Activated CD8-positive, alpha-beta memory T cell treated with anti-CD3 and anti-CD28 coated beads, Interleukin-2, amount 50 U/mL, for 48 hours (primary cell): Measurements from ENCODE around the gene WRAP73.

ENCODE experiments used
- DNase-seq: peaks from one replicate; pipeline ENCODE4 v3.0.0-alpha.2; 2020

The WRAP73 gene

GRCh38 chr1:3681898-3682806, 32.2 kb upstream of the WRAP73 start:
- no peak for DNase-seq

DNA sequence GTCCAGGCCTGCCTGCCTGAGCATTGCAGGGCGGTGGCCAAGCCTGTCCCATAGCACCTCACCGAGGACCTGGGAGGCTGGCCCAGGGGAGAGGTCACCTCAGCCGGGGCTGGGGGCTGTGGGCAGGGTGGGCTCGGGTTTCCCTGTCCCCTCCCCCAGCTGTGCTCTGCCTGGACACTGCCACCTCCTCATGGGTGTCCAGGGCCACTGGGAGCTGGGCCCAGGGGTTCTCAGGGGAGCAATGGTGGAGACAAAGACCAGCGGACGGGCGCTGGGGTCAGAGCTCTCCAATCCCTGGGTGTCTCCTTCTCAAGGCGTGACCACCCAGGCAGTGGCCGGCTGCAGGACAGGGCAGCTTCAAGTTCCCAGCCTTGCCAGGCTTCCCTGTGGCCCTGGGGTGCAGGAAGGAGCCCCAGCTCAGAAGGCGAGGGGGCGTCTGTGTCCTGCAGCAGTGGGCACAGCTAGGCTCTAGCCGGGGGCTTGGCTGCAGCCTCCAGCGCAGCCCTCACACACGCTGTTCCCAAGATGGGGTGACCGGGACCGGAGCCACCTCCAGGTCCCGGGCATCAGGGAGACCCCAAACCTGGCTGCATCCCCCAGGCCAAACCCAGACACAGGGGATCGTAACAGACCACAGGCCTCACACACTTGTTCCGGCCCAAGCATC, 31.5 kb upstream of the WRAP73 start:
- DNase-seq = no peak

DNA sequence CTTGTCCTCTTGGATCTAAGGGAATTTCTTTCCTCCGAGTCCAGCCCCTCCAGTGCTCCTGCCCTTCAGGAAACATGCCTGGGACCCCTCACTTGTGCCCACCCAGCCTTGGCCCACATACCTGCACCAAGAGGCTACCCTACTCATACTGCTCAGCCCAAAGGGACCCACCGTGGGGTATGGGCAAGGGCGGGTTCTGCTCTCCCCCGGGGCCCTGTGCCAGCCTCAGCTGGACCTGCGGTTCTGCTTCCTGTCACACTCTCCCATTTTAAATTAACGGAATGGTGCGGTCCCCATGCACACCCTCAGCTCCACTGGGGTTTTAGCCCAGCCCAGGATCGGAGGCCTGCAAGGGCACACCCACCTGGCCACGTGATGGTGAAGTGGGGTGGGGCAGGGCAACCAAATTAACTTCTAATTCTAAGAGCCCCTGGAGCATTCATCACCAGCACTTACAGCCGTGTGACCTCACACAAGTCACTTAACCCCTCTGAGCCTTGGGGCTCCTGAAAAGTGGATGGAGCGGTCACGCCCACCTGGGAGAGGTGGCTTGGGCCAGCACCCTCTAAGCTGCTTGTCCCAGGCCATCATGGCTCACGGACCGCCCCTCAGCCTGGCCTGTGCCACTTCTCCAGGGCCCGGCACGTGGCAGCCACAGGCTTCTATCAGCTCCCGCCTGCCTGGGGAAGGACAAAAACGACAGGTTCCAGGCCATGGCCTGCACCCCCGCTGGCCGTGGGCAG, 30.8 kb upstream of the WRAP73 start:
- no peak for DNase-seq

GRCh38 chr1:3679799-3680453, 30.0 kb upstream of the WRAP73 start:
- DNase-seq = no peak

DNA sequence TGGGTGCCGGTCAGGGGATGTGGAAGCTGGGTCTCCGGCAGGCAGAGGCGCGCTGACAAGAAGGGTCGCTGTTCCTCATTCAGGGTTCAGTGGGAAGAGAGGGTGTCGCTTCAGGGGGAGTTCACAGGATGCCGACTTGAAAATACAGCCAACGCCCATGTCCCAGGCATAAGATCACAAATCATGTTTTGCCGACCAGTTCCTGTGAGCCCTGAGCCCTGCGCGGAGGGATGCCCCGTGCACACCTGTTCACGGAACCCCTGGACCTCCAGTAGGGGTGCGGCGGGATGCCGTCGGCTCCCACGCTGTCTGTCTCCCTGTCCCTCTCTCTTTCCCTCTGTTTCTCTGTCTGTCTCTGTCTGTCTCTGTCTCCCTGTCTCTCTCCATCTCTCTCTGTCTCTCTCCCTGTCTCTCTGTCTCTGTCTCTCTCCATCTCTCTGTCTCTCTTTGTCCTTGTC, 29.2 kb upstream of the WRAP73 start:
- no peak for DNase-seq

DNA sequence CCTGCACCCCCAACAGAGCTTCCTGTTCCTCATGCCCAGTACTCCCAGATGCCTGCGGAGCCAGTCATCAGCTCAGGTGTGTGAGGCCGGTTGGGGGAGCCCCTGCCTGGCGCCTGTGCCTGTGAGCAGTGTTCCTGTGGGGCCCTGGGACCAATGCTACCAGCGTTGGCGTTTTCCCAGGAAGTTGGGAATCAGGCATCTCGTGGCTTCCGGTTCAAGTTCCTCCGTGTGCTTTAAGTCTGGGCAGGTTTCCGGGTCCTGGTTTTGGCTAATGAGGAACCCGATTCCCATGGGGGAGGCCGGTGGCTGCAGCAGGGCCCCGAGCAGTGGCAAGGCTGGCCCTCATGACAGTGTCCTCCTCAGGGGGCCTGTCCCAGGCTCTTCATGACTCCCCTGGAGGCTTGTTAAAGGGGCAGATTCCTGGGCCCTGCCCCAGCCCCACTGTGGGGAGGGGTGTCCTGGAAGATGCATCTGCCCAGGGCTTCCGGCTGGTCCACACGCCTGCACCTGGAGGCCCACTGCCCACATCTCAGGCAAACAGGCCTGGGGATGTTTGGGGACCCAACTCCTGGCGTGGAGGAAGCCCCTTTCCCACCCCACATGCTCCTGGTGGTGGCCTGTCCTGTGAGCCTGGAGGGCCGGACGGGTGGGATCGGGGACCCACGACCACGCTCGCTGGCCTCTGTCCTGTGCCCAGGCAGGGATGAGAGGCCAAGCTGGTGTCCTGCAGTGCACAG, 28.6 kb upstream of the WRAP73 start:
- no peak for DNase-seq

DNA sequence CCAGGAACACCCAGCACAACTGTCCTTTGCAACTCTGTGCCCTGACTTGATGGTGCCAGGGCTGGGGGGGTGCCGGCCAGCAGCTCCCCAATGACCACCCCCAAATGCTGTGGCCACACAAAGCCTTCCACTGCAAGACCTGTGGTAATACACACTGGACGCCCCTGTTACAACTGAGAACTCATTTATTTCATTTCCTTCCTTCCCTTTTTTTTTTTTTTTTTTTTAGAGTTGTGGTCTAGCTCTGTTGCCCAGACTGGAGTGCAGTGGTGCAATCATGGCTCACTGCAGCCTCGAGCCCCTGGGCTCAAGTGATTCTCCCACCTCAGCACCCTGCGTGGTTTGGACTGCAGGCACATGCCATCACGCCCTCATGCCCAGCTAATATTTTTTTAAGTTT, 27.6 kb upstream of the WRAP73 start:
- no peak for DNase-seq

GRCh38 chr1:3676581-3677470, 26.9 kb upstream of the WRAP73 start:
- no peak for DNase-seq

DNA sequence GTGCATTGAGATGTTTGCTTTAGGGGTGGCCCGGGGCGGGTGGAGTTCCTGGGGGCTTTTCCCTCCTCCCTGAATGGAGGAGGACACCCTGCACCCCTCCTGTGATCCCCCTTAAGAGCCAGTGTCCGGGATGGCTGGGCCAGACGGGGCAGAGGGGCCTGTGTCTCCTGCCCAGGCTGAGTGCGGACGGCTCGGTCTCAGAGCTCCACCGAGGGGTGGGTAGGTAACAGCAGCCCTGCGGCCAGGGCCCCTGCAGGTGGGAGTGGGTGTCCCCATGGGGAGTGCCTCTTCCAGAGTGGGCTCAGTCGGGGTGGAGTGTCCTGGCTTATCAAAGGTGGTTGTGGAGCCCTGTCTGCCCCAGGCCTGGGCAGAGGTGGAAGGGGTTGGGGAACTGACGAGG, 25.5 kb upstream of the WRAP73 start:
- no peak for DNase-seq

DNA sequence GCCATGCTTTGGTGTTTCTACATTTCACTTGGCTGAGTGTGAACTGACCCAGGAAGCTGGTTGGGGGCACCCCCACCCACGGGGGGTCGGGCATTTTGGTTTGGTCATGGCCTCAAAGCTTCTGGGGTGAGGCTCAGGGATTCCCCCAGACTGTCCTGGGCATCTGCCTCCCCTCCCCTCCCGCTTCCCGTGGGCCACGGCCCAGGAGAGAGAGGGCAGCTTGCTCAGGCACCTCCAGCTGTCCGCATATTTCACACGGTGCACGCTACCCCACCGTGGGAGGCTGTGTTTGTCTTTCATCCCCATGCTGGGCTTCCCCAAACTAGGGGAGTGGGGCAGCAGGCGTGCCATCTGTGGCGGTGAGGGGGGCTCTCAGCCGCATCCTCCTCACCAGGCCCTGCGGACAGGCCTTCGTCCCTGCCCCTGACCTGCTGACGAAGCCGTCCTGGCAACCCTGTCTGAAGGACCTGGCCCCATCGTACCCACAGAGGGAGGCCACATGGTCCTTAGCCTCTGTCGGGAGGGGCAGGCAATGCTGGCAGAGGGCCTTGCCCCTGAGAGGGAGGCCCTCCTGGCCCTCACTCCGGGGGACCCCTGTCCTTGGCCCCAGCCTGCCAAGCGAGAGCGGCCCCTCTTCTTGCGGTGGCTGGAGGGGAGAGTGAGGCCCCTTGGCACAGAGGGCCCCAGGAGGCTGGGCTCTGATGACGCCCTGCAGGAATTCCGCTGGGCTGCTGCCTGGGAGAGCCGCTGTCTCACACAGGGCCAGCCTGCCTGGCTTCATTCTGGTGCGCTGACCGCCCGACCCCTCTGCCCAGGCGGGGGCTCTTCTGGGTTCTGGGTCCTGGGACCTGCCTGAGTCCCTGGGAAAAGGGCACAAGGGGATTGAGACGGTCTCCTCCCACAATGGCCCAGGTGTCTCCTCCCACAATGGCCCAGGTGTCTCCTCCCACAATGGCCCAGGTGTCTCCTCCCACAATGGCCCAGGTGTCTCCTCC, 24.5 kb upstream of the WRAP73 start:
- no peak for DNase-seq

- no peak for DNase-seq
Measured at GRCh38 chr1:3673381-3674099, 23.6 kb upstream of the WRAP73 start.

DNA sequence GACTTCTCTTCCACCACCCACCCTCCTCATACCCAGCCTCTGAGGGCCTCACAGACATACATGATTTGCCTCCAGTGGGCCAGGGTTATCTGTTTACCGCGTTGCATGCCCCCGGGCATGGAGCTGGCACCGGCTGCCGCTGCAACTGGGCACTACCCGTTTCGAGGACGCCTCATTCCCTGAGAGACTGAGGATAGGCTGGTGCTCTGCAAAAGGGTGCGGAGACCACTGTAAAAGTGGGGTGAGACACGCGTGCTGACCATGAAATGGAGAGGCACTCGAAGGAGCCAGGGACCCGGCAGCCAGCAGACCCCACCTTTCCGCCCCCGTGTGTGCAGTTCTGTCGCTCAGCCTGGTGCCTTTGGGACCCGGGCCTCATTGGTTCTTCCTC, 23.1 kb upstream of the WRAP73 start:
- no peak for DNase-seq

DNA sequence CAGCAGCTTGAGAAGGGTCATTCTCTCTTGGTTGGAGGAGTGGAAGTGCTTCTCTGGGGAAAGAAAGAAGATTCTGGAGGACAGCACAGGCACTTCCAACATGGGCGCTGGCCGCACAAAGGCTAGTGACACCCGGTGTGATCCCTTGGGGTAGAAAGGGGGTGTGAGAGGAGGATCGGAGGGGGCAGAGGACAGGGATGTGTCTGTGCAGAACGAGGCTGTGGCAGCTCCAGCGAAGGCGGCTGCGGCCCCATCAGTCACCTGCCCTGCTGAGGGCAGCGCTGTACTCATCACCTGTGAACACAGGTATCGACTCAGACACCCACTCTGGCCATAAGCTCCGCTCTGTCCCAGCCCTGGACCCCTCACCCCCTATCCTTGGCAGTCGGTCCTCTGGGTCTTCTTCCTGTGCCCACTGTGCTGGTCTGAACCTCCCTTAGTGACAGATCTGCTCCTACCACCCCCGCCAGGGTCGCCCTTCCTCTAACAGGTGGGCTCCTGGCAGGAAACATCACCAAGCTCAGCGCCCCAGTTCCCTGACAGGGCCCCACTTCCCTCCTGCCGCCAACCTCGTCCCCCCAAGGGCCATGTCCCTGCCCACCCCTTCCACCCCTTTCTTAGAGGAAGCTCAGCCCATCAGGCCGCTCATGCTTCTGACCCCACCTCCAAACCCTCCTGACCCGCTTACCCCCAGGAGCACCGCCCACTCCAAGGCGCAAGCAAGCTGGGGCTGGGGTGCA, 22.5 kb upstream of the WRAP73 start:
- no peak for DNase-seq

DNA sequence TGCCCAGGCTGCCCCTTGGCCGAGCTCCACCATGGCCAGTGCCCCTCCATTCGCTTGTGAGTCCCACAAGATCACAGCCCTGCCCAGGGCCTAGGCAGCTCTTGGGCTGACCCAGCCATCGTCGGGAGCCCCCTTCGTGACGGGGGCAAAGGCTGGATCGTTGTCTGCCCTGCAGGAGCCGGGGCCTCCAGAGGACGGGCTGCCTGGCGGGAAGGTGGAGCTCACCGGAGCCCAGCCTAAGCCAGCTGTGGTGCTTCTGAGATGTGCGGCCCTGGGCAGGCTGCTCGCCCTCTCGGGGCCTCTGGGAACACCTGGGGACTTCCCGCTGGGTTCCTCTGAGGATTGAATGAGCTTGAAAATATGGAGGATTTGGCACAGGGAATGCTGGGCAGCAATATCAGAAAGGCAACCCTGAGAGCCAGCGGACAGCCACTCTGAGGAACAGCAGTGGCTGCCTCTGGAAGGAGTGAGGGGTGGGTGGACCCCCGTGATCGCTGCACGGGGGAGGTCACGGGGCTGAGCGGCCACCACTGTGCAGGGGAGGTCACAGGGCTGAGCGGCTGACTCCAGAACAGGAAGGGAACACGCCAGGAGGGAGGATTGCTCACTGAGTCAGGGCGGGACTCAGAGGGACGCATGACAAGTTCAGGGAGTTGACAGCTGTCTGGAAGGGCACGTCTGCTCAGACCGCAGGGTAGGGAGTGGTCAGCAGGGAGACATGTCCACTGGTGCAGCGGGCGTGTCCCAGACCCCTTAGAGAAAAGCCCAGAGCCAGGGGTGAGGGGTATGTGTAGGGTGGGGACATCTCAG, 21.7 kb upstream of the WRAP73 start:
- no peak for DNase-seq

GRCh38 chr1:3670823-3671265, 20.9 kb upstream of the WRAP73 start:
- no peak for DNase-seq

- no peak for DNase-seq
Measured at GRCh38 chr1:3669971-3670431, 20.1 kb upstream of the WRAP73 start.

GRCh38 chr1:3669421-3669821, 19.5 kb upstream of the WRAP73 start:
- no peak for DNase-seq
